Panc1 (cell line): ENCODE results near the gene ASF1B. TPM values are rescaled to one million over a fixed set of nuclear protein-coding genes. Genes with fewer than 3 reads are reported as not detected.

Source experiments
- ATAC-seq: fragments of 200-7000 bp; cut with Tn5 transposase; 2 replicates; pipeline ENCODE4 v1.9.1; 2020; ENCODE audit warnings: mild to moderate bottlenecking, moderate library complexity
- BruUV-seq: library from RNA; stranded (reverse); fragments of 400-500 nt; replicated peaks from 2 replicates; lab custom pipeline; 2021; lab: Mats Ljungman, UMichigan
- CTCF ChIA-PET: fragments of 300-600 bp; sonication (Branson Sonifier 250); formaldehyde crosslinking; loops from one replicate; lab custom pipeline; 2022; ENCODE audit warnings: antibody characterized with exemption; lab: Charles Lee
- POLR2A ChIA-PET: fragments of 300-600 bp; sonication (Branson Sonifier 250); formaldehyde crosslinking; loops from one replicate; lab custom pipeline; 2022; ENCODE audit warnings: antibody characterized with exemption; lab: Charles Lee
- DNase-seq: peaks from one replicate; pipeline ENCODE4 v3.0.0-alpha.2; 2010; ENCODE audit warnings: low read depth, low spot score
- H3K27ac ChIP-seq: 2 replicates; pipeline ENCODE4 v1.5.1; 2011; ENCODE audit warnings: mild to moderate bottlenecking, low read length, inconsistent platforms
- H3K27me3 ChIP-seq: fragments of 200-500 bp; sonication (Bioruptor generic); 2 replicates; pipeline ENCODE4 v1.6.0; 2014; ENCODE audit warnings: low read length, inconsistent platforms; ENCODE audit not compliant: control insufficient read depth, insufficient read depth
- H3K36me3 ChIP-seq: fragments of 200-500 bp; sonication (Bioruptor generic); 2 replicates; pipeline ENCODE4 v1.5.1; 2014; ENCODE audit warnings: inconsistent platforms, mild to moderate bottlenecking, low read length, moderate library complexity; ENCODE audit not compliant: control insufficient read depth, insufficient read depth
- H3K4me1 ChIP-seq: 2 replicates; pipeline ENCODE4 v1.5.1; 2011; ENCODE audit warnings: inconsistent platforms, mild to moderate bottlenecking, low read length, moderate library complexity; ENCODE audit not compliant: control insufficient read depth, insufficient read depth
- H3K4me3 ChIP-seq, 2 experiments: 2 replicates each; pipeline ENCODE4 v1.5.1; 2011 to 2012; ENCODE audit warnings: low read depth in 2 of 2, low read length in 2 of 2, mild to moderate bottlenecking in 2 of 2, inconsistent platforms in 1 of 2, moderate library complexity in 1 of 2
- H3K9me3 ChIP-seq: fragments of 200-500 bp; sonication (Bioruptor generic); 2 replicates; pipeline ENCODE4 v1.5.1; 2014; ENCODE audit warnings: low read depth, mild to moderate bottlenecking, inconsistent platforms, low read length, moderate library complexity; ENCODE audit not compliant: control insufficient read depth, insufficient read depth
- POLR2AphosphoS5 ChIP-seq: IDR thresholded peaks from 2 replicates; pipeline ENCODE4 v1.6.1; 2012; ENCODE audit warnings: mild to moderate bottlenecking, low read depth, low read length, moderate library complexity
- SIN3A ChIP-seq: IDR thresholded peaks from 2 replicates; pipeline ENCODE4 v1.6.1; 2012; ENCODE audit warnings: low read depth, mild to moderate bottlenecking, low read length, moderate library complexity, borderline replicate concordance; ENCODE audit not compliant: insufficient read depth
- TCF7L2 ChIP-seq: IDR thresholded peaks from 2 replicates; pipeline ENCODE4 v1.6.1; 2011; ENCODE audit warnings: mild to moderate bottlenecking, low read depth, low read length, inconsistent platforms
- in situ Hi-C: cut with HindIII; loops from 2 replicates; pipeline ENCODE4 v1.10.0; 2016; ENCODE audit warnings: low sequenced_read_pairs, low pct_unique_long_range_greater_than_20kb
- intact Hi-C: fragments of 100-400 bp; cut with micrococcal nuclease; formaldehyde crosslinking; loops from one replicate; pipeline ENCODE4 v1.10.0; 2022; ENCODE audit not compliant: unreplicated experiment
- total RNA-seq: library from RNA; stranded (reverse); gene quantifications from one replicate; pipeline ENCODE4 v1.2.1, GENCODE V29; 2021; ENCODE audit not compliant: unreplicated experiment
- TF ChIP-seq, protein P1 (sequence below): fragments of 450-650 bp; IDR thresholded peaks from 2 replicates; pipeline ENCODE4 v1.5.1; 2017; ENCODE audit warnings: mild to moderate bottlenecking

The ASF1B gene
- total RNA-seq, 1 experiment from 2014 or later: 35.4 TPM

- in situ Hi-C loops: no loop called here
- intact Hi-C loops: no loop called here
- Histone ChIP-seq H3K4me3 (no peak overlapping the region), H3K27ac (no peak overlapping the region), H3K9me3 (no peaks in the 10 kb centered on the region), H3K36me3 (no peaks in the 10 kb centered on the region), H3K27me3 (no peaks in the 10 kb centered on the region), H3K4me1 (no peaks in the 10 kb centered on the region; the same call in 1 of the 2 replicates)
- ChIA-PET CTCF (no interaction called here), POLR2A (no interaction called here)
- no peak for ATAC-seq
- DNase-seq: no peak
- TF ChIP-seq POLR2AphosphoS5: no peak
- TF ChIP-seq TCF7L2: no peak
- TF ChIP-seq SIN3A: no peak
- BruUV-seq: no TSS peak
Observed at GRCh38 chr19:14168259-14168972, 32.0 kb upstream of the ASF1B start.

- Histone ChIP-seq H3K4me1 (no peaks in the 10 kb centered on the region; the same call in 1 of the 2 replicates), H3K27me3 (no peaks in the 10 kb centered on the region), H3K36me3 (no peaks in the 10 kb centered on the region), H3K9me3 (no peaks in the 10 kb centered on the region), H3K27ac (no peak overlapping the region), H3K4me3 (no peak overlapping the region)
- no peak for TF ChIP-seq POLR2AphosphoS5
- no peak for TF ChIP-seq SIN3A
- TF ChIP-seq, protein P1, sequence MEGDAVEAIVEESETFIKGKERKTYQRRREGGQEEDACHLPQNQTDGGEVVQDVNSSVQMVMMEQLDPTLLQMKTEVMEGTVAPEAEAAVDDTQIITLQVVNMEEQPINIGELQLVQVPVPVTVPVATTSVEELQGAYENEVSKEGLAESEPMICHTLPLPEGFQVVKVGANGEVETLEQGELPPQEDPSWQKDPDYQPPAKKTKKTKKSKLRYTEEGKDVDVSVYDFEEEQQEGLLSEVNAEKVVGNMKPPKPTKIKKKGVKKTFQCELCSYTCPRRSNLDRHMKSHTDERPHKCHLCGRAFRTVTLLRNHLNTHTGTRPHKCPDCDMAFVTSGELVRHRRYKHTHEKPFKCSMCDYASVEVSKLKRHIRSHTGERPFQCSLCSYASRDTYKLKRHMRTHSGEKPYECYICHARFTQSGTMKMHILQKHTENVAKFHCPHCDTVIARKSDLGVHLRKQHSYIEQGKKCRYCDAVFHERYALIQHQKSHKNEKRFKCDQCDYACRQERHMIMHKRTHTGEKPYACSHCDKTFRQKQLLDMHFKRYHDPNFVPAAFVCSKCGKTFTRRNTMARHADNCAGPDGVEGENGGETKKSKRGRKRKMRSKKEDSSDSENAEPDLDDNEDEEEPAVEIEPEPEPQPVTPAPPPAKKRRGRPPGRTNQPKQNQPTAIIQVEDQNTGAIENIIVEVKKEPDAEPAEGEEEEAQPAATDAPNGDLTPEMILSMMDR: no peak
- BruUV-seq: no TSS peak
- intact Hi-C loops: no loop called here
- ATAC-seq (no peak), DNase-seq (no peak)
- in situ Hi-C loops: no loop called here
- POLR2A ChIA-PET: no interaction called here
- CTCF ChIA-PET: no interaction called here
Observed at GRCh38 chr19:14167576-14168138, 31.3 kb upstream of the ASF1B start.

DNA sequence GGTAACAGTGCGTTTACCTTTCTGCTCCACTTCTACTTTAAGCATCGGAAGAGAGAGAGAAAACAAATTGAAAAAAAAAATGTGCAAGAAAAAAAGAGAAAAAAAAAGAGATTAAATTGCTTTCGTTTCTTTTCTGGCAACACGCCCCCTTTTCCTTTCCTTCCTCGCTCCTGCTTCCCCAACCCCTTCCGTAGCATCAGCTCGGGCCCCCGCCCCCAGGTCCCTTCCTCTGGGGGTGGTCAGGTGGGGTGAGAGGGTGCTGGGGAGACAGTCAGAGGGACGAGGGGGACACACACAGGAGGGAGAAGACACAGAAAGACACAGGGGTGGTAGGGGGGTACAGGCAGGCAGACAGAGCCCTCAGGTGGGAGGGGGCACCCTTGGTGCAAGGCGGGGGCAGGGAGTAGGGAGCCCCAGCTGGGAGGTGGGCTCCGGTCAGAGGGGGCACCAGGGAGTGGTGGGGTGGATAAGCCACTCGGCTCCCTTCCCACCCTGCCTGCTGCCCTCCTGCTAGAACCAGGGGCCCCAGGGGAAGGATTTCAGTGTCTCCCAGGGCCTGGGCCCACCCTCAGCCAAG lies 30.7 kb upstream of the ASF1B start:
- TF ChIP-seq POLR2AphosphoS5: no peak
- TF ChIP-seq, protein P1: no peak
- Histone ChIP-seq H3K27ac (no peak overlapping the region), H3K4me3 (no peak overlapping the region), H3K27me3 (no peaks in the 10 kb centered on the region), H3K9me3 (no peaks in the 10 kb centered on the region), H3K36me3 (no peaks in the 10 kb centered on the region), H3K4me1 (no peaks in the 10 kb centered on the region; the same call in 1 of the 2 replicates)
- POLR2A ChIA-PET: no interaction called here
- no TSS peak for BruUV-seq
- ATAC-seq (no peak), DNase-seq (no peak)
- CTCF ChIA-PET: no interaction called here
- in situ Hi-C loops (no loop called here), intact Hi-C loops (no loop called here)
